MM.1S (cell line): ENCODE results near the gene C1orf116.

Source experiments
- DNase-seq: peaks from one replicate; pipeline ENCODE4 v3.0.0-alpha.2; 2015
- H2AFZ ChIP-seq: fragments of 300-600 bp; sonication (generic); 2 replicates; pipeline ENCODE4 v1.6.0; 2016; ENCODE audit warnings: antibody characterized with exemption, low read length
- H3F3A ChIP-seq: fragments of 300-600 bp; sonication (generic); 2 replicates; pipeline ENCODE4 v1.6.1; 2016; ENCODE audit warnings: mild to moderate bottlenecking, antibody characterized with exemption, low read length, moderate library complexity, mixed read lengths; ENCODE audit not compliant: insufficient read depth
- H3K27ac ChIP-seq: fragments of 300-600 bp; sonication (generic); 2 replicates; pipeline ENCODE4 v1.5.1; 2016; ENCODE audit warnings: mild to moderate bottlenecking, low read length
- H3K27me3 ChIP-seq: fragments of 300-600 bp; sonication (generic); replicated peaks from 2 replicates; pipeline ENCODE4 v1.6.0; 2016; ENCODE audit warnings: low read length; ENCODE audit not compliant: insufficient read depth
- H3K36me3 ChIP-seq: fragments of 300-600 bp; sonication (generic); replicated peaks from 2 replicates; pipeline ENCODE4 v1.6.1; 2016; ENCODE audit warnings: mild to moderate bottlenecking, low read length, mixed read lengths; ENCODE audit not compliant: insufficient read depth
- H3K4me1 ChIP-seq: fragments of 300-600 bp; sonication (generic); 2 replicates; pipeline ENCODE4 v1.6.1; 2016; ENCODE audit warnings: low read length, mixed read lengths
- H3K4me2 ChIP-seq: fragments of 300-600 bp; sonication (generic); 2 replicates; pipeline ENCODE4 v1.6.0; 2016; ENCODE audit warnings: low read depth, low read length
- H3K4me3 ChIP-seq: fragments of 300-600 bp; sonication (generic); 2 replicates; pipeline ENCODE4 v1.5.1; 2016; ENCODE audit warnings: low read length, mixed read lengths
- H3K79me2 ChIP-seq: fragments of 300-600 bp; sonication (generic); 2 replicates; pipeline ENCODE4 v1.6.1; 2016; ENCODE audit warnings: mixed run types, low read length, mixed read lengths
- H3K9ac ChIP-seq: fragments of 300-600 bp; sonication (generic); 2 replicates; pipeline ENCODE4 v1.6.1; 2016; ENCODE audit warnings: low read length, mixed read lengths
- H3K9me2 ChIP-seq: fragments of 300-600 bp; sonication (generic); replicated peaks from 2 replicates; pipeline ENCODE4 v1.6.1; 2016; ENCODE audit warnings: mild to moderate bottlenecking, low read length, mixed read lengths; ENCODE audit not compliant: insufficient read depth
- H3K9me3 ChIP-seq: fragments of 300-600 bp; sonication (generic); replicated peaks from 2 replicates; pipeline ENCODE4 v1.6.1; 2016; ENCODE audit warnings: mild to moderate bottlenecking, low read length, mixed read lengths; ENCODE audit not compliant: insufficient read depth
- H4K20me1 ChIP-seq: fragments of 300-600 bp; sonication (generic); 2 replicates; pipeline ENCODE4 v1.6.1; 2016; ENCODE audit warnings: mild to moderate bottlenecking, low read length, moderate library complexity, mixed read lengths; ENCODE audit not compliant: insufficient read depth
- CTCF ChIP-seq: fragments of 300-600 bp; sonication (generic); IDR thresholded peaks from 2 replicates; pipeline ENCODE4 v1.5.1; 2016; ENCODE audit warnings: antibody characterized with exemption, low read length, mixed read lengths
- EZH2 ChIP-seq: fragments of 300-600 bp; sonication (generic); optimal IDR thresholded peaks from 2 replicates; pipeline ENCODE3; 2017; ENCODE audit warnings: low read depth, mild to moderate bottlenecking, antibody characterized with exemption, low read length, mixed read lengths
- EZH2phosphoT487 ChIP-seq: fragments of 300-600 bp; sonication (generic); IDR thresholded peaks from 2 replicates; pipeline ENCODE4 v1.6.1; 2018; ENCODE audit warnings: antibody characterized with exemption, low read length

The C1orf116 gene

DNA sequence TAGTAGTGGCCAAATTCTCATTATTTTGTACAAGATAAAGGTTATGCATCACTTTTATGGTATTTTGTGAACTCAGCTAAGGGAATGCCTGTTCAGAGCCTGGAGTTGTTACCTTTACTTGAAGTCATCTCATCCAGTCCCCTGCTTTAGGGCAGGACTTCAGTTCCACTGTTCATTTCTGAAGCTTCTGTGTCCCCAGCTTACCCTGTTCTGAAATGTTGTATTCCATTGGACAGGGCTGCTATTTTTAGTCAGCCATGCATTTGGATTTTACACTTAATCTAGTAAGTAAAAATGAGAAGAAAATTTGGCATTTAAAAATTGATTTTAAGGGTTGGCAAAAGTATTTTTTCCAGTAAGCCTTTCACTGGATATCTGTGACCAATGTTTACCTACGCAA lies 44.5 kb upstream of the C1orf116 start:
- Histone ChIP-seq H3K27ac (no peak overlapping the region), H3K79me2 (no peaks in the 10 kb centered on the region), H3K4me1 (no peaks in the 10 kb centered on the region), H3K36me3 (no peaks in the 10 kb centered on the region), H4K20me1 (no peaks in the 10 kb centered on the region), H2AFZ (no peak overlapping the region), H3K9me2 (no peaks in the 10 kb centered on the region), H3K9me3 (no peaks in the 10 kb centered on the region), H3K27me3 (no peaks in the 10 kb centered on the region), H3K4me2 (no peak overlapping the region), H3K9ac (no peak overlapping the region), H3K4me3 (no peak overlapping the region), H3F3A (no peaks in the 10 kb centered on the region)
- DNase-seq: no peak
- TF ChIP-seq EZH2 (no peak), EZH2phosphoT487 (no peak), CTCF (no peak)

GRCh38 chr1:207076181-207076955 lies 43.8 kb upstream of the C1orf116 start:
- no peaks in the 10 kb centered on the region for H3K9me2 ChIP-seq
- no peaks in the 10 kb centered on the region for H3K79me2 ChIP-seq
- DNase-seq: no peak
- H3K4me1 ChIP-seq: no peaks in the 10 kb centered on the region
- no peaks in the 10 kb centered on the region for H3K36me3 ChIP-seq
- H3K27ac ChIP-seq: no peak overlapping the region
- H3K27me3 ChIP-seq: no peaks in the 10 kb centered on the region
- TF ChIP-seq CTCF (no peak), EZH2phosphoT487 (no peak), EZH2 (no peak)
- H3K4me3 ChIP-seq: no peak overlapping the region
- no peaks in the 10 kb centered on the region for H4K20me1 ChIP-seq
- no peak overlapping the region for H3K9ac ChIP-seq
- no peaks in the 10 kb centered on the region for H3K9me3 ChIP-seq
- H3F3A ChIP-seq: no peaks in the 10 kb centered on the region
- H3K4me2 ChIP-seq: no peak overlapping the region
- H2AFZ ChIP-seq: no peak overlapping the region

- no peak for TF ChIP-seq EZH2phosphoT487
- TF ChIP-seq EZH2: no peak
- Histone ChIP-seq H3K4me2 (no peak overlapping the region), H3K9me2 (no peaks in the 10 kb centered on the region), H3K36me3 (no peaks in the 10 kb centered on the region), H3K9me3 (no peaks in the 10 kb centered on the region), H2AFZ (no peak overlapping the region), H3K79me2 (no peaks in the 10 kb centered on the region), H3F3A (no peaks in the 10 kb centered on the region), H3K9ac (no peak overlapping the region), H3K27me3 (no peaks in the 10 kb centered on the region), H3K27ac (no peak overlapping the region), H3K4me1 (peaks cover 3% of the 10 kb centered on the region; the same call in 1 of the 2 replicates), H4K20me1 (no peaks in the 10 kb centered on the region), H3K4me3 (no peak overlapping the region)
- no peak for DNase-seq
Observed at GRCh38 chr1:207073906-207074820, 41.6 kb upstream of the C1orf116 start.
